GM18520 (cell line): ENCODE results near the gene BAZ2B.
"Not testable (repeated sequence)": the region's sequence is repeated elsewhere in the genome, so short reads cannot be mapped to it uniquely, and the experiment has no call there.

Experiments used
- ATAC-seq: cut with Tn5 transposase; IDR thresholded peaks from one replicate; pipeline ENCODE4 v1.9.1; 2021; ENCODE audit not compliant: unreplicated experiment

The BAZ2B gene

GRCh38 chr2:159438284-159438683 lies 178.1 kb downstream of the BAZ2B start:
- no peak for ATAC-seq

- ATAC-seq, result no peak
Observed at GRCh38 chr2:159432610-159433009, 183.7 kb downstream of the BAZ2B start.

- no peak for ATAC-seq
Observed at GRCh38 chr2:159427048-159427447, 189.3 kb downstream of the BAZ2B start.

GRCh38 chr2:159419403-159419802 lies 196.9 kb downstream of the BAZ2B start:
- ATAC-seq, result no peak

- ATAC-seq, result no peak
Observed at GRCh38 chr2:159411460-159411859, 204.9 kb downstream of the BAZ2B start.

- no peak for ATAC-seq
Observed at GRCh38 chr2:159410276-159410675, 206.1 kb downstream of the BAZ2B start.

GRCh38 chr2:159409116-159409800 lies 207.1 kb downstream of the BAZ2B start:
- no peak for ATAC-seq

- ATAC-seq, result no peak
Observed at GRCh38 chr2:159402790-159403189, 213.6 kb downstream of the BAZ2B start.

- ATAC-seq, result not testable (repeated sequence)
Observed at GRCh38 chr2:159402160-159402559, 214.2 kb downstream of the BAZ2B start.

- no peak for ATAC-seq
Observed at GRCh38 chr2:159399716-159400415, 216.5 kb downstream of the BAZ2B start.

- ATAC-seq, result no peak
Observed at GRCh38 chr2:159396799-159397198, 219.5 kb downstream of the BAZ2B start.

- no peak for ATAC-seq
Observed at GRCh38 chr2:159382447-159383028, 233.8 kb downstream of the BAZ2B start.

- ATAC-seq, result no peak
Observed at GRCh38 chr2:159381574-159381973, 234.8 kb downstream of the BAZ2B start.

- ATAC-seq, result no peak
Observed at GRCh38 chr2:159380685-159381239, 235.6 kb downstream of the BAZ2B start.

- peak; percentile 68 for ATAC-seq
Observed at GRCh38 chr2:159379181-159379580, 237.2 kb downstream of the BAZ2B start.

- ATAC-seq, result no peak
Observed at GRCh38 chr2:159375241-159375640, 241.1 kb downstream of the BAZ2B start.

- no peak for ATAC-seq
Observed at GRCh38 chr2:159371506-159371905, 244.8 kb downstream of the BAZ2B start.

- ATAC-seq, result no peak
Observed at GRCh38 chr2:159366538-159366937, 249.8 kb downstream of the BAZ2B start.

GRCh38 chr2:159362816-159363251 lies 253.5 kb downstream of the BAZ2B start:
- no peak for ATAC-seq

GRCh38 chr2:159362094-159362493 lies 254.3 kb downstream of the BAZ2B start:
- ATAC-seq, result no peak

- not testable (repeated sequence) for ATAC-seq
Observed at GRCh38 chr2:159361603-159362002, 254.7 kb downstream of the BAZ2B start.

- ATAC-seq, result no peak
Observed at GRCh38 chr2:159356053-159356554, 260.2 kb downstream of the BAZ2B start.
